Activated naive CD4-positive, alpha-beta T cell treated with Interleukin-2 at 50 U/mL for 16 hours (primary cell): ENCODE data around the gene CFAP77.
A peak's percentile ranks its signal among the peaks of the same experiment; 100 is the strongest.

Experiments
- DNase-seq: peaks from one replicate; pipeline ENCODE4 v3.0.0-alpha.2; 2020

CFAP77 gene

GRCh38 chr9:132497731-132498130, 87.7 kb downstream of the CFAP77 start:
- DNase-seq: no peak

- DNase-seq: no peak
Measured at GRCh38 chr9:132498531-132499210, 88.7 kb downstream of the CFAP77 start.

- DNase-seq: no peak
Measured at GRCh38 chr9:132499251-132499650, 89.2 kb downstream of the CFAP77 start.

GRCh38 chr9:132500193-132500592, 90.2 kb downstream of the CFAP77 start:
- no peak for DNase-seq

GRCh38 chr9:132502480-132502879, 92.5 kb downstream of the CFAP77 start:
- DNase-seq: no peak

- DNase-seq: no peak
Measured at GRCh38 chr9:132503116-132503515, 93.1 kb downstream of the CFAP77 start.

- DNase-seq: no peak
Measured at GRCh38 chr9:132504488-132504887, 94.5 kb downstream of the CFAP77 start.

- DNase-seq: no peak
Measured at GRCh38 chr9:132505991-132506655, 96.1 kb downstream of the CFAP77 start.

- DNase-seq: no peak
Measured at GRCh38 chr9:132506977-132507669, 97.1 kb downstream of the CFAP77 start.

- DNase-seq: peak; percentile 67
Measured at GRCh38 chr9:132507670-132508469, 97.9 kb downstream of the CFAP77 start.

- no peak for DNase-seq
Measured at GRCh38 chr9:132509928-132510874, 100.2 kb downstream of the CFAP77 start.

- DNase-seq: no peak
Measured at GRCh38 chr9:132511191-132511999, 101.4 kb downstream of the CFAP77 start.

GRCh38 chr9:132513416-132513815, 103.4 kb downstream of the CFAP77 start:
- no peak for DNase-seq

- DNase-seq: no peak
Measured at GRCh38 chr9:132514011-132514744, 104.2 kb downstream of the CFAP77 start.

GRCh38 chr9:132514821-132515220, 104.8 kb downstream of the CFAP77 start:
- DNase-seq: no peak

- no peak for DNase-seq
Measured at GRCh38 chr9:132516301-132516700, 106.3 kb downstream of the CFAP77 start.

GRCh38 chr9:132516911-132517310, 106.9 kb downstream of the CFAP77 start:
- no peak for DNase-seq

- no peak for DNase-seq
Measured at GRCh38 chr9:132517815-132518550, 108.0 kb downstream of the CFAP77 start.

GRCh38 chr9:132518626-132519025, 108.6 kb downstream of the CFAP77 start:
- DNase-seq: no peak

- DNase-seq: no peak
Measured at GRCh38 chr9:132519033-132519432, 109.0 kb downstream of the CFAP77 start.
